ENCODE measurements around the gene SP7.

- no peak for TF ChIP-seq HDAC6 (IDR thresholded peaks at IDR 0.05; ENCODE audit: low read depth, low read length)
- no peak for TF ChIP-seq MLX (CRISPR knock-in tag; conservative IDR thresholded peaks at IDR 0.05)
- TF ChIP-seq PHF8 (IDR thresholded peaks at IDR 0.05; ENCODE audit: borderline replicate concordance, low read length), result no peak
- TF ChIP-seq ZNF224 (CRISPR knock-in tag; IDR thresholded peaks at IDR 0.05), result no peak
- no peak for TF ChIP-seq MAX (CRISPR knock-in tag; IDR thresholded peaks at IDR 0.05)
- TF ChIP-seq SMAD2 (IDR thresholded peaks at IDR 0.05; ENCODE audit: low read depth, low read length), result no peak
- TF ChIP-seq PREB (CRISPR knock-in tag; IDR thresholded peaks at IDR 0.05), result no peak
- TF ChIP-seq ZNF354B (CRISPR knock-in tag; IDR thresholded peaks at IDR 0.05), result no peak
- TF ChIP-seq TFAP4 (CRISPR knock-in tag; IDR thresholded peaks at IDR 0.05; ENCODE audit: borderline replicate concordance), result no peak
- no peak for TF ChIP-seq ZNF668 (CRISPR knock-in tag; IDR thresholded peaks at IDR 0.05)
- TF ChIP-seq POLR2AphosphoS5 (IDR thresholded peaks at IDR 0.05; ENCODE audit: control insufficient read depth, insufficient read depth, low read depth, low read length), result no peak
Observed at GRCh38 chr12:53346491-53346890, 10.3 kb upstream of the SP7 start.

All from K562 (cell line).